C4-2B (cell line): ENCODE data around the gene LGR4.

Experiments
- CTCF ChIP-seq: fragments of 450-650 bp; conservative IDR thresholded peaks from 2 replicates; pipeline ENCODE4 v1.5.1; 2017; ENCODE audit warnings: mild to moderate bottlenecking
- ZFX ChIP-seq: fragments of 450-650 bp; IDR thresholded peaks from 2 replicates; pipeline ENCODE4 v1.6.1; 2017

- TF ChIP-seq CTCF (no peak), ZFX (no peak)
These were observed 122.7 kb downstream of the LGR4 start for GRCh38 chr11:27349919-27350318.
